ENCODE results near the gene AKAP6.

The AKAP6 gene

DNA sequence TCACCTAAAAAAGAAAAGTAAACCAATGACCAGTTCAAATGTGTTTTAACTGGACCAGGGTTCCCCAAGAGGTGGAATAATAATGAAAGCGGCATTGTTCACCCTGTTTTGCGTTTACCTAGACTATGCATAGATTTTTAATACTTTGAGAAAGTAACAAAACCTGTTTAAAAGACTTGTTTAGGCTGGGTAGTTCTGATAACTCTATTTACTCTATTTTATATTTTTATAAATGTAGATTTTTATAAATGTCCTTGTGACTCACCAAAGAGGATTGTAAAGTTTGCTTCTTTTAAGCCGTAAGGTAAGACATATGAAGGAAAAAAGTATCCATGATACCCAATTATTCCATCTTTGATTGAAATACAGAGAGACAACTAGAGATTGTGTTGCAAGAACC, 321.6 kb downstream of the AKAP6 start:
- Mint-ChIP-seq H3K9me3 (peaks cover 10% of the 10 kb centered on the region), H3K36me3 (no peaks in the 10 kb centered on the region), H3K4me3 (no peak overlapping the region), H3K4me1 (no peaks in the 10 kb centered on the region), H3K27ac (no peak overlapping the region)
- ATAC-seq (no peak), DNase-seq (ENCODE audit: low spot score in 2 of 2) (no peak)

DNA sequence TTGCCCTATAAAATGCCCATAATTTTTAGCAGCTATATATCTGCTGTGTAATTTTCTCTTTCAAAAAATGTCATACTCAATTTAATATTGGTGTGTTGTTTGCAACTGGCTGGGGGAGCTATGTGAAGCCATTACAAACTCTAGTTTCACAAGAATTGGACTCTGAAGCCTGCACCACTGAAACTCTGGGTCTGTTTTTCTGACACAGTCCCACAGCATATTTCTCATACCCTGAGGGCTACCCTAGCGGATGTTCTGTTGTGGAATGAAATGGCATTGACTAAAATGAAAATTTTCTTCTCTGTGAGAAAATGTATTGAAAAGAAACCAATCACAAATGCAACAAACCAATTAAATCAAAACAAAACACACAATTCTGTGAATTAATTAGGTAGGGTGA, 325.0 kb downstream of the AKAP6 start:
- Mint-ChIP-seq H3K9me3 (peaks cover 10% of the 10 kb centered on the region), H3K4me1 (no peaks in the 10 kb centered on the region), H3K27ac (no peak overlapping the region), H3K36me3 (no peaks in the 10 kb centered on the region), H3K4me3 (no peak overlapping the region)
- no peak for ATAC-seq
- no peak for DNase-seq (ENCODE audit: low spot score in 2 of 2)

DNA sequence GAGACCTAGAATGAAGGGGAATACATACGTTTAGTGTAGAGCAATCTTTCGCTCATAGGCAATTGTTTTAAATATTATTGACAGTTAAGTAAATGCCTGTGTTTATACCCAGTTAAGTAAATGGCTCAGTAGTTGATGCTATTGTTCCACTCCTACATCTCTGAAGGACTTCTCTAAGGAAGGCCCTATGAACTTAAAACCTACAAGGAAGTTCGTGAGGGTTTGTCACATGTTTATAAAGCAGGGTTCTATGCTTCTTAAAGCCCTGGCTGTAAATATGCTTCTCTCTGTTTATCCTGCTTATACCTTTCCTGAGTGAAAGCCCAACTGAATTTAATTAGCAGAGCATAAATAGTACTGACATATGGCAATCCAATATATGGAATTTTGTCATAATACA, 327.5 kb downstream of the AKAP6 start:
- DNase-seq (ENCODE audit: low spot score in 2 of 2) (no peak), ATAC-seq (no peak)
- Mint-ChIP-seq H3K4me3 (no peak overlapping the region), H3K4me1 (no peaks in the 10 kb centered on the region), H3K36me3 (no peaks in the 10 kb centered on the region), H3K27ac (no peak overlapping the region), H3K9me3 (peaks cover 9% of the 10 kb centered on the region)

DNA sequence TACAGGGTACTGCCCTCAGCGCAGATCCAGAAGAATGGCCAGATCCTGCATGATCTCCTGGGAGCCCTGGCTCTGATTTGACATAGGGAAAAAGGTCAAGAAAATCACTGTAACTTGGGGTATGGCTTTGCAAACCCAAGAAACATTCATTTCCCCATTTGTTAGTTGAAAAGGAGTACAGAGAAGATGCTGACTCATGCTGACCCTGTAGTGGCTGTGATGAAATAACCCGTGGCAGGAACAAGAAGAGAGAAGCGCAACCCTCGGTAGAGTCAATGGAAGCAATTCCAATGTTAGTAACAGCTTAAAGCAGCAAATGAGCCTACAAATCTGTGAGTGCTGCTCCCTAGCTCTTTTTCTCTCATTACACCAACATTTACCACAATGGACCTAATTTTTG, 328.0 kb downstream of the AKAP6 start:
- H3K4me1 Mint-ChIP-seq = no peaks in the 10 kb centered on the region
- no peaks in the 10 kb centered on the region for H3K36me3 Mint-ChIP-seq
- no peak for ATAC-seq
- H3K4me3 Mint-ChIP-seq = no peak overlapping the region
- no peak overlapping the region for H3K27ac Mint-ChIP-seq
- peaks cover 8% of the 10 kb centered on the region for H3K9me3 Mint-ChIP-seq
- no peak for DNase-seq (ENCODE audit: low spot score in 2 of 2)

- Mint-ChIP-seq H3K4me1 (no peaks in the 10 kb centered on the region), H3K9me3 (peaks cover 9% of the 10 kb centered on the region), H3K36me3 (no peaks in the 10 kb centered on the region), H3K27ac (no peak overlapping the region), H3K4me3 (no peak overlapping the region)
- no peak for ATAC-seq
- DNase-seq (ENCODE audit: low spot score in 2 of 2) = no peak
Observed at GRCh38 chr14:32661216-32661615, 332.1 kb downstream of the AKAP6 start.

DNA sequence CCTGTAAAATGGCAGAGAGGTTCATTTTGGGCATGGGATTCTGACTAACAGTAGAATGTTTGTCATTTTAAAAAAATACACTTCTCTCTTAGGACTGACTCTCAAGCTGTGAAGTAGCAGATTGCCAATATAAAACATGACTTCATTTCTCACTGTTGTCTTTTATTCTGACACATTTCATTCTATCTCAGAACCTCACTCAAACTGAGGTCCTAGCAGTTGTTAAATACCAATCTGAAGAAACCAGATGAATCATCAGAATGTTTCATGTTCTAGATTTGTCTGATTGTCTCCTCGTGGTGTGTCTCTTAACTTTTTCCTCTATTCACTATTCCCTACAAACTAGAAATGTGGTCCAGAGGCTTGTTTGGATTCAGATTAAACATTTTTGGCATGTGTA, 333.1 kb downstream of the AKAP6 start:
- Mint-ChIP-seq H3K9me3 (peaks cover 9% of the 10 kb centered on the region), H3K4me3 (no peak overlapping the region), H3K4me1 (no peaks in the 10 kb centered on the region), H3K27ac (no peak overlapping the region), H3K36me3 (no peaks in the 10 kb centered on the region)
- no peak for ATAC-seq
- no peak for DNase-seq (ENCODE audit: low spot score in 2 of 2)

GRCh38 chr14:32666308-32666707, 337.2 kb downstream of the AKAP6 start:
- Mint-ChIP-seq H3K9me3 (peaks cover 7% of the 10 kb centered on the region), H3K4me1 (no peaks in the 10 kb centered on the region), H3K4me3 (no peak overlapping the region), H3K27ac (no peak overlapping the region), H3K36me3 (no peaks in the 10 kb centered on the region)
- DNase-seq (ENCODE audit: low spot score in 2 of 2) = no peak
- no peak for ATAC-seq

- DNase-seq (ENCODE audit: low spot score in 2 of 2) (no peak), ATAC-seq (no peak)
- H3K4me1 Mint-ChIP-seq = no peaks in the 10 kb centered on the region
- H3K4me3 Mint-ChIP-seq = no peak overlapping the region
- H3K36me3 Mint-ChIP-seq = no peaks in the 10 kb centered on the region
- H3K27ac Mint-ChIP-seq = no peak overlapping the region
- peaks cover 10% of the 10 kb centered on the region for H3K9me3 Mint-ChIP-seq
Observed at GRCh38 chr14:32667287-32667686, 338.2 kb downstream of the AKAP6 start.

DNA sequence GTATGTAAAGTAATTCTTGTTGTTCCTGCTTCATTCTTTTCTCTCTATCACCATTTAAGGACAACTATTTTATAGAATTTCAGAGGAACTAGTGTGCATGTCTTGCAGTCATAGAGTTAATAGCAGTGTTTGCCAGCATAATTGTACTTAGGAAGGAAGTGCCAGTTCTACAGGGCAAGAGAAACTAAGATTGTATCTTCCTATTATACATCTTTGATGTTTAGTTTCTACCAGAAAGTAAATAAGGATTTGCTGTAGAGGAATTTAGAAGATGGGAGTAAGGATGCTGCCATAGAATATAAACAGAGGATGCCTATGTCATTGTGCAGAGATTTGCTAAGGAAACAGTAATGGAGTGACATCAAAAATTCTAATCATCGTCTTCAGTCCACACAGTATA, 338.7 kb downstream of the AKAP6 start:
- Mint-ChIP-seq H3K9me3 (peaks cover 10% of the 10 kb centered on the region), H3K4me3 (no peak overlapping the region), H3K4me1 (no peaks in the 10 kb centered on the region), H3K36me3 (no peaks in the 10 kb centered on the region), H3K27ac (no peak overlapping the region)
- no peak for DNase-seq (ENCODE audit: low spot score in 2 of 2)
- ATAC-seq = no peak

DNA sequence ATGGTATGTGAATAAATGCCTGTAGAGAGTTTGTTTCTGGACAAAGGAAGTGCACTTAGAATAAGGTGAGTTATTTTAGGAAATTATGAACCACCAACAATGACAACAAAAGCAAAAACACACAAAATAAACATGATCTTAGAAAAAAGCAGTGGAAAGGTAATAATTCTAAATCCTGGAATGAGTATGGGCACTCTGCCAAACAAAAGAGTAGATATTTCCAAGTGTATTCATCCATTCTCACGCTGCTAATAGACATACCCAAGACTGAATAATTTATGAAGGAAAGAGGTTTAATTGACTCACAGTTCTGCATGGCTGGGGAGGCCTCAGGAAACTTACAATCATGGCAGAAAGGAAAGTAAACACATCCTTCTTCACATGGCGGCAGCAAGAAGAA, 340.3 kb downstream of the AKAP6 start:
- no peaks in the 10 kb centered on the region for H3K36me3 Mint-ChIP-seq
- H3K27ac Mint-ChIP-seq = no peak overlapping the region
- peaks cover 14% of the 10 kb centered on the region for H3K9me3 Mint-ChIP-seq
- H3K4me3 Mint-ChIP-seq = no peak overlapping the region
- DNase-seq (ENCODE audit: low spot score in 2 of 2) (no peak), ATAC-seq (no peak)
- no peaks in the 10 kb centered on the region for H3K4me1 Mint-ChIP-seq

DNA sequence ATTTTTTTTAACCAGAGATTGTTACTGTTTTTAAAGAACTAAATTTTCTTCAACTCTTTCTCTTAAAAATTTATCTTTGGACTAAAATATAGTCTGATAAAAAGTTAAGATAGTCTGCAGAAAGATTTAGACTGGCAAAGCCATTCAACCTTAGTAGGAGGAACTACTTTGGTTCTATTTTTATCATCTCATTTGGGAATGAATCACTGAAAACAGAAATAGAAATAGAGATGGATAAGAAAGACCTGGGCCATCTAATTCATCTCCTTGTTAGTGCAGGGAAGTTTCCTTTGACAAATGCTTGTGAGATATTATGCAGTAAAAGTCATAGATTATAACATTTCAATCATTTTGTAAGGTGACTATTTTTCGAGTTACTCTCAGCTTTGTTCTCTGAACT, 346.3 kb downstream of the AKAP6 start:
- no peak overlapping the region for H3K27ac Mint-ChIP-seq
- no peak overlapping the region for H3K4me3 Mint-ChIP-seq
- H3K4me1 Mint-ChIP-seq = no peaks in the 10 kb centered on the region
- H3K9me3 Mint-ChIP-seq = peaks cover 14% of the 10 kb centered on the region
- no peaks in the 10 kb centered on the region for H3K36me3 Mint-ChIP-seq
- no peak for ATAC-seq
- DNase-seq (ENCODE audit: low spot score in 2 of 2) = no peak

- Mint-ChIP-seq H3K27ac (no peak overlapping the region), H3K4me3 (no peak overlapping the region), H3K36me3 (no peaks in the 10 kb centered on the region), H3K9me3 (peaks cover 16% of the 10 kb centered on the region), H3K4me1 (no peaks in the 10 kb centered on the region)
- ATAC-seq (no peak), DNase-seq (ENCODE audit: low spot score in 2 of 2) (no peak)
Observed at GRCh38 chr14:32677129-32677780, 348.2 kb downstream of the AKAP6 start.

GRCh38 chr14:32678088-32678487, 349.0 kb downstream of the AKAP6 start:
- no peak overlapping the region for H3K4me3 Mint-ChIP-seq
- H3K27ac Mint-ChIP-seq = no peak overlapping the region
- peaks cover 19% of the 10 kb centered on the region for H3K9me3 Mint-ChIP-seq
- H3K4me1 Mint-ChIP-seq = no peaks in the 10 kb centered on the region
- DNase-seq (ENCODE audit: low spot score in 2 of 2) (no peak), ATAC-seq (no peak)
- no peaks in the 10 kb centered on the region for H3K36me3 Mint-ChIP-seq

GRCh38 chr14:32679927-32680612, 351.0 kb downstream of the AKAP6 start:
- Mint-ChIP-seq H3K36me3 (no peaks in the 10 kb centered on the region), H3K9me3 (peaks cover 16% of the 10 kb centered on the region), H3K4me3 (no peak overlapping the region), H3K4me1 (no peaks in the 10 kb centered on the region), H3K27ac (no peak overlapping the region)
- no peak for DNase-seq (ENCODE audit: low spot score in 2 of 2)
- ATAC-seq = no peak

DNA sequence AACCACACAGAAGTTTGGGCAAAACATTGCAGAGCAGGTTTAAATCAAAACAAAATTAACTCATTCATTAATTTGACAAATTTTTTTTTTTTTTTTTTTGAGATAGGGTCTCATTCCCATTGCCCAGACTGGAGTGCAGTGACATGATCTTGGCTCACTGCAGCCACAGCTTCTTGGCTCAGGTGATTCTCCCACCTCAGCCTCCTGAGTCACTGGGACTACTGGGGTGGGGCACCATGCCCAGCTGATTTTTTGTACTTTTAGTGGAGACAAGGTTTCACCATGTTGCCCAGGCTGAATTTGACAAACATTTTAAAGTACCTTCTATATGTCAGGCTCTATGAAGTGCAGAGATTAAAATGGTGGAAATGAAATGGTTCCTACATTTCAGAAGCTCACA, 352.5 kb downstream of the AKAP6 start:
- ATAC-seq (no peak), DNase-seq (ENCODE audit: low spot score in 2 of 2) (no peak)
- H3K27ac Mint-ChIP-seq = no peak overlapping the region
- H3K9me3 Mint-ChIP-seq = peaks cover 16% of the 10 kb centered on the region
- no peaks in the 10 kb centered on the region for H3K4me1 Mint-ChIP-seq
- H3K4me3 Mint-ChIP-seq = no peak overlapping the region
- no peaks in the 10 kb centered on the region for H3K36me3 Mint-ChIP-seq

- H3K27ac Mint-ChIP-seq = no peak overlapping the region
- no peak for ATAC-seq
Observed at GRCh38 chr14:32682214-32682613, 353.1 kb downstream of the AKAP6 start.

More at GRCh38 chr14:32682214-32682613, 353.1 kb downstream of the AKAP6 start:
- Mint-ChIP-seq H3K4me1 (no peaks in the 10 kb centered on the region), H3K4me3 (no peak overlapping the region), H3K9me3 (peaks cover 16% of the 10 kb centered on the region), H3K36me3 (no peaks in the 10 kb centered on the region)
- DNase-seq (ENCODE audit: low spot score in 2 of 2) = no peak
